ENCODE results near the gene TDG.

Gene TDG

DNA sequence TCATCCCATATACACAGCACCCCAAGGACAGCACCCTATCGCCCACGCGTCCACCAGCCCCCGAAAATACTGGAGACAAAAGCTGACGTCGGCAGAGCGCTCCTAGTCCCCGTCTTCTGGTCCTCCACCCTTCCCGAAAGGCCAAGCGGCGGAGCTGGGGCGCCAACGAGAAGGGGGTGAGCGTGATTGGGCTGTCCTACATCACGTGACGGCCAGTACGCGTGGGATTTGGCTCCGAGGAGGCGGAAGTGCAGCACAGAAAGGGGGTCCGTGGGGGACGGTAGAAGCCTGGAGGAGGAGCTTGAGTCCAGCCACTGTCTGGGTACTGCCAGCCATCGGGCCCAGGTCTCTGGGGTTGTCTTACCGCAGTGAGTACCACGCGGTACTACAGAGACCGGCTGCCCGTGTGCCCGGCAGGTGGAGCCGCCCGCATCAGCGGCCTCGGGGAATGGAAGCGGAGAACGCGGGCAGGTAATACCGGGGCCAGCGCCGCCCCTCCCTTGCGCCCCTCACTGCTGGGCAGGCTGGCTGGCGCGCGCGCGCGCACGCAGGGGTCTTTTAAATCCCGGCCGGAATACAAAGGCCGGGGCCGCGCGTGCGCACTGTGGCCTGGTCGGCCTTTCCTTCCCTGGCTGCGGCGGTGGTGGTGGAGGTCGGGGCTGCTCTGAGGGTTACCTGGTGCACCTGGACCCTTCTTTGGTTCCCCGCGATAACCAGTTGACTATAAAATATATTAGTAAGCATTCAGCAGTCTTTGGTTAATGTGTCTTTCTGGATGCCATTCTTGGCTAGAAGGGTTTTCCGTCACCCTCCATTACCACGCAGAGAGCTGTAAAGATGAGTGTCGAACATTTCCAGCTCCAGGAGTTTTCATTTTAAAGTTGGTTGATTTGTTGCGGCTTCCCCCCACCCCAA, at the start of gene TDG:
TDG (plus strand) TSS at position 283 of the 915 bp plus-strand sequence; CDS start at position 449, 166 bp downstream.
- peak; percentile 99 for DNase-seq

DNA sequence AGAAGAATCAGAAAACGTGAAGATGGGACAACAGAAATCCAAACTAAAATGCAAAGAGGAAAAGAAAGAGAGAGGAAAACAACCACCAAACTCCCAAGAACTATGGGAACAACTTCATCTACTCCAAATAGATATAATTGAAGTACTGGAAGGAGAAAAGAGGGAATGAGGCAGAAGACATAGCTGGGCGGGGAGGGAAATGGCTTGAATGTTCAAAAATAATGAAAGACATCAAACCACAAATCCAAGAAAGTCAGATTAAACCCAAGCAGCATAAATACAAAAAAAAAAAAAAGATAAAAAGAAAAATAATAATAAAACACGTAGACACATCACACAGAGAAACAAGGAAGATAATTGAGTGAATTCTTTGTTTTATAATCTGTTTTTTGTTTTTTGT, 47.8 kb upstream of the TDG start:
- no peak for DNase-seq

DNA sequence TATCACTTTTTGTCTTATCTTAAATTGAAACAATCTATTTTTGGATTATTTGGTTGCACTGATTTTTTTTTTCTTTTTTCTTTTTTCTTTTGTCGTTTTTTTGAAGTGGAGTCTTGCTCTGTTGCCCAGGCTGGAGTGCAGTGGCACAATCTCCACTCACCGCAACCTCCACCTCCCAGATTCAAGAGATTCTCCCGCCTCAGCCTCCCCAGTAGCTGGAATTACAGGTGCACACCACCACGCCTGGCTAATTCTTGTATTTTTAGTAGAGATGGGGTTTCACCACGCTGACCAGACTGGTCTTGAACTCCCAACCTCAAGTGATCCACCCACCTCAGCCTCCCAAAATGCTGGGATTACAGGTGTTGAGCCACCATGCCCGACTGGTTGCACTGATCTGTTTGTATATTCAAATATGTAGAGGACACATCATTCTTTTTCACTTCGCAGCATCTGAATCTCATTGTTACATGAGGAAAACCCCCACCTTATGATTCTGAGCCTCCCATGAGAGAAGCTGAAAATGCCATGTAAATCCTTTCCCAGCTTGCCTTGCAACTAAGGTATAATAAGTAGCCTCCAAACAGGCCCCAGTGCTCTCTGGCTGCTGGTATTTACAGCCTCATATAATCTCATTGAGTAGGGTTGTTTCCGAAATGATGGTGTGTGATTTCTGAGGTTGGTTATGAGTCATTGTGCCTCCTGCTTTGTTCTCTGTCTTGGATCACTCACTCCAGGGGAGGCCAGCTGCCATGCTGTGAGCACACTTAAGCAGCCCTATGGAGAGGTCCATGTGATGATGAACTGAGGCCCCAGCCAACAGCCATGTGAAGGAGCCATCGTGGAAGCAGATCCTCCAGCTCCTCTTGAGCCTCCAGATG, 40.7 kb upstream of the TDG start:
- no peak for DNase-seq

DNA sequence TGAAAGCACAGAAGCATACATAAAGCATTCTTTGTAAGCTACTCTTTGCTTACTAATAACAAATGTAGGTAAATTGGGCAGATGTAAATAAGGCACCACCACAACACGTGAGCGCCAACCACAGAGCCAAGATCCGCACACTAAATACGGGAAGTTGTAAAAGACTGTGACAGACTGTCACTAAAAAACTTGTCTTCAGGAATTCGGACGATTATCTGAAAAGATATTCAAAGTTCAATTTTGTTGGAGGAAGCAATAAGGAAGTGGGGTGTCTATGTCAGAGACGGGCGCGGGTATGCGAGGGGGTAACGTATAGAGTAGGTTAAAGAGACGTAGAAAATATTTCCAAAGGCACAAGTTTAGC, 37.0 kb upstream of the TDG start:
- peak; percentile 67 for DNase-seq

DNA sequence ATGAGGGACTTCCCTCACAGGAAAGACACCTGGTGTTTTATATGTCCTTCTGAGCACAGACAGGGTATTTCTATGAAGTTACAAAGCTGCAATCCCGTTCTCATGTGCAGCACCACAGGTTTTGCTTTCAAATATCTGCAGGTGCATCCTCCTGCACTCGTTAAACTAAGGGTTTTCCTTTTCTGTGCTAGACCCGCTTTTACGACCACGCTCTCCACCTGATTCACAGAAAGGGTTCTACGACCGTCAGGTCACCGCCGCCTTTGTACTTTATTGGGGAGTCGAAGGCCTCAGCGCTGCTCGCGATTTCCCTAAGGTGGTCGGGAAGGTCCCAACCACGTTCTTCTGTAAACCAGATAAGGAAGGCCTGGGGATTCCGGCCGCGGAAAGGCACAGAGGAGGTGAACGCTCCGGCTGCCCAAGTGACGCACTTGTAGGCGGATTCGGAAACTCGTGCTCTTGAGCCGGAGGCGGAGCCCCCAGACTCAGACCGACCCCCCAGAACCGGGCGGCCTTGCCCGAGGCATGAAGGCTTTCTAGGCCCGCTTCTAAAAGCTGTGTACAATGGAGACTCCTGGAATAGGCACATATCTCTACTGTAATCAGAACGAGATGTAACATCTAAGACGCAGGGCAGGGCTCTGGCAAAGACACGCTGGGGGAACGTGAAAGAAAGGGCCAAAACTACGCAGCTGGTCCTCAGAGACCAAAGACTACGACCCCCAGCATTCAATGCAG, 36.5 kb upstream of the TDG start:
- DNase-seq = peak; percentile 95

DNA sequence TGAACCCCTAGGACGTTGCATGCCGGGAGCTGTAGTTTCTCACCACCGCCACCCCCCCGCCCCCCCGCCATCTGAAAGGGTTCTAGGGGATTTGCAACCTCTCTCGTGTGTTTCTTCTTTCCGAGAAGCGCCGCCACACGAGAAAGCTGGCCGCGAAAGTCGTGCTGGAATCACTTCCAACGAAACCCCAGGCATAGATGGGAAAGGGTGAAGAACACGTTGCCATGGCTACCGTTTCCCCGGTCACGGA, 36.0 kb upstream of the TDG start:
- DNase-seq = no peak

DNA sequence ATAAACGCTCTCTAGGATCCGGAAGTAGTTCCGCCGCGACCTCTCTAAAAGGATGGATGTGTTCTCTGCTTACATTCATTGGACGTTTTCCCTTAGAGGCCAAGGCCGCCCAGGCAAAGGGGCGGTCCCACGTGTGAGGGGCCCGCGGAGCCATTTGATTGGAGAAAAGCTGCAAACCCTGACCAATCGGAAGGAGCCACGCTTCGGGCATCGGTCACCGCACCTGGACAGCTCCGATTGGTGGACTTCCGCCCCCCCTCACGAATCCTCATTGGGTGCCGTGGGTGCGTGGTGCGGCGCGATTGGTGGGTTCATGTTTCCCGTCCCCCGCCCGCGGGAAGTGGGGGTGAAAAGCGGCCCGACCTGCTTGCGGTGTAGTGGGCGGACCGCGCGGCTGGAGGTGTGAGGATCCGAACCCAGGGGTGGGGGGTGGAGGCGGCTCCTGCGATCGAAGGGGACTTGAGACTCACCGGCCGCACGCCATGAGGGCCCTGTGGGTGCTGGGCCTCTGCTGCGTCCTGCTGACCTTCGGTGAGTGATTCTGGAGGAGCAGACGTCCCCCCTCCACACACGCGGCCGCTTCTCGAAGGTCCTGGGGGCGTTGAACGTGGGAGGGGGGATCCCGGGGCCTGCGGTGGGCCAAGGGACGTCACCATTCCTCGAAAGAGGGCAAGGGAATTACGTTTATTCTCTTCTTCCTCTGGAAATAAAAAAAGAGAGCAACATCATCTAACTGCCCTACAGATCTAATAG, 35.5 kb upstream of the TDG start, which contains the start of gene HSP90B1:
HSP90B1 (plus strand) TSS at position 377 of the 753 bp plus-strand sequence; CDS start at position 483, 106 bp downstream.
- DNase-seq = peak; percentile 100

DNA sequence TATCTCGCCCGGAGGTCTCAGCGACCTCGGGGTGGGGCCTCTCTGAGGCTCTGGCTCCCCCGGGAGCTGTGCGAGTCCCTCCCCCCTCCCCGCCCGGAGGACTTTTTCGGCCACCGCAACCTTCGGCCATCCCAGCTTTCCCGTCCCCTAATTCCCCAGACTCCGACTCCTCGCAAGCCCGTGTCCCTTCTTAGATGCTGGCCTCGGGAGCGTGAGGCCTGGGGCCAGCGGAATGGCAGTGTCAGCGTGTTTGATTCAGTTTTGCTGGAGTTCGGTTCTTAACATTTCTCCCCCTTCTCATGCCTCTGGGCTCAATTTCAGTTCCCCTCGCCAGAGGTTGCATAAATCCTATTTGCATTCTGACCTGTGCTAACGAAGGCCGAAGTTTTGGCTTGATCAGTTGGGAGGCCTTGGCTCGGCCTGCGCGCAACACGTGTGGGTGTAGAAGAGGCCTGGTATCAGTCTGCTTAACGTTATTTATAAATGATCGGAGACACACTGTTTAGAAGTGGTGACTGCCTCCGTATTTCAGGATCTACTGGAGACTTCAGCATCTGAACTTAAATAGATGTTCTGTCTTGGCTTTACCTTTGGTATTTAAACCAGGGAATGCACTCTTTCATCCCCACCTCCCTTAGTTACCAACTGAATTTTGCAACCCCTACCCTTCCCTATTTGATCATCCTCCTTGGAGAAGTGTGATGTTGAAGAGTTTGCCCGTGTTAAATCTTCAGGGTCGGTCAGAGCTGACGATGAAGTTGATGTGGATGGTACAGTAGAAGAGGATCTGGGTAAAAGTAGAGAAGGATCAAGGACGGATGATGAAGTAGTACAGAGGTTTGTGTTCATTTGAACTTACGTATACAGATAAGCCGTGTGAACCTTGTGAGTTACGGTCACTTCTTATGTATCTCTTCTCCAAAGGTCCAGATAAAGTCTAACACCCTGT, 34.6 kb upstream of the TDG start:
- DNase-seq = peak; percentile 44

DNA sequence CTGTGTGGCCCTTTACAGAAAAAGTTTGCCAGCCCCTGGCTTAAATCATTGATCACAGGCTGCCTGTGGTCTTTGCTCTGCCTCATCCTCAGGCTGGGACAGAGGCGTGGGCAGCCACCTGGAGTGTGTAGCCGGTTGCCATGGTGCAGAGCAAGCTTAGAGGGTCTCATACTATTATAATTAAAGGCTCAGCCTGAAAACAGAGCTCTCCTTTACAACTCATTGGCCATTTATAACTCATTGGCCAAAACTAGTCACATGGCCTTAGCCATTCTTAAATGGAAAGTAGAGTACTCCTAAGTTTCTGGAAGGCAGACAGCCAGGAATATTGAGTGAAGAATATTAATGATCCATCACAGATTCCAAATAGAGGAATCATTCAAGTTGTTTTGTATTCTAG, 32.4 kb upstream of the TDG start:
- DNase-seq = no peak

DNA sequence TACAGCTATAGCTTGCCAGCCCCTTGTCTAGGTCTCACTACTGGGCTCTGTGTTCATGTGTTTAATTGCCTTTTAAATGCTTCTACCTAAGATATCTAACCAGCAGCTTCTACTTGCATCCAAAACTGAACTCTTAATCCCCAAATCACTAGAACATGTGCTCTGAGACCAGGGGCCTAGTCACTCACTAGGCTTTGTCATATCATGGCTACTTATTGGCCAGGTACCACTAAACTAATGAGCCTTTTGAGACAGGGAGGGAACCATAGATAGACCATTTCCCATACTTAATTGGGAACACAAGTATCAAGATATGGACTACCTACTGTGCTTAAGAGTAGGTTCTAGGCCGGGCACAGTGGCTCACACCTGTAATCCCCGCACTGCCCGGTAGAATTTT, 29.0 kb upstream of the TDG start:
- DNase-seq = no peak

DNA sequence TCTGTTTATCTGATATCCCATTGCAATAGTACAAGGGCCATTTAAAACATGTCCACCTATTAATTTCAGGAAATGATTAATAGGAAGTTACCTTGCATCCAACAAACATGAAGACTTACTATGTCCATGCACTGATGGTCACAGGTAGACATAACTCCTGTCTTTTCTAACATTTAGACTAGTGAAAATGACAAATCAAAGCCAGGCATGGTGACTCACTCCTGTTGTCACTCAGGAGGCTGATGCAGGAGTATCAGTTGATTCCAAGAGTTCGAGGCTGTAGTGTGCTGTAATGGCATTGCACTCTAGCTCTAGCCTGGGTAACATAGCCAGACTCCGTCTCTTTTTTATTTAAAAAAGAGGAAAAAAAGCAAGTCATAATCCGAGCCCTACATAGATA, 20.7 kb upstream of the TDG start:
- no peak for DNase-seq

DNA sequence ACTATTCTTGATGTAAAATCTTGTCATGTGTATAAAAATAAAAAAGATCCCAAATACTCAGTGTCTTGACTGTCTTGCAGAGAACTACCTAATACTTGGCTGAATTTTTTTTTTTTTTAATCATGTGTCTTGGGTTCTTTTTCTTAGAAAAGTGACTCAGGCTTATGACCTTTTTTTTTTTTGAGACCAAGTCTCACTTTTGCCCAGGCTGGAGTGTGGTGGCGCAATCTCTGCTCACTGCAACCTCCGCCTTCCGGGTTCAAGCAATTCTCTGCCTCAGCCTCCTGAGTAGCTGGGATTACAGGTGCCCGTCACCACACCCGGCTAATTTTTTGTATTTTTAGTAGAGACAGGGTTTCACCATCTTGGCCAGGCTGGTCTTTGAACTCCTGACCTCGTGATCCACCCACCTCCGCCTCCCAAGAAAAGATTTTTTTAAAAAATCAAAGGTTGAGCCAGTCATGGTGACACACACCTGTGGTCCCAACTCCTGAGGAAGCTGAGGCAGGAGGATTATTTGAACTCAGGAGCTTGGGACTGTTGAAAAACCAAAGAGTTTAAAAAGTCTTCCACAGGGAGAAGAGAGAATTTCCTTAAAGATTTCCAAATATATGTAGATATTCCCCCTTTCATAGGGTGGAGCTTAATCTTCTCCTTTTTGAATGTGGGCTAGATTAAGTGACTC, 17.7 kb upstream of the TDG start:
- no peak for DNase-seq

DNA sequence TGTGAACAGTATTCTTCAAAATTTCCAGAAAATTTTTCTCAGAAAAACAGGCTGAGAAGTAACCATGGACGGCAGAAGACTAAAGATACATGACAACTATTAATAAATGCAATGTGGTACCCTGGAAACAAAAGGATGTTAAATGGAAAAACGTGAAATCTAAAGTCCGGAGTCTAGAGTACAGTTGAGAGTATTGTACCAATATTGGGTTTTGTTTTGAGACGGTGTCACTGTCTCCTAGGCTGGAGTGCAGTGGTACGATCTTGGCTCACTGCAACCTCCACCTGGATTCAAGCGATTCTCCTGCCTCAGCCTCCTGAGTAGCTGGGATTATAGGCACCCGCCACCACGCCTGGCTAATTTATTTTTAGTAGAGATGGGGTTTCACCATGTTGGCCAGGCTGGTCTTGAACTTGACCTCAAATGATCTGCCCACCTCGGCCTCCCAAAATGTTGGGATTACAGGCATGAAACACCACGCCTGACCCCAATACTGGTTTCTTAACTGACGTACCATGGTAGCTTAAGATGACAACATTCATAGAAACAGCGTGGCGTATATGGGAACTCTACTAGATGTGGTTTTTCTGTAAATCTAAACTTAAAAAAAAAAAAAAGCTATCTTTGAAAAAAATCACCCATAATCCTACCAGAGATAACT, 16.8 kb upstream of the TDG start:
- no peak for DNase-seq

DNA sequence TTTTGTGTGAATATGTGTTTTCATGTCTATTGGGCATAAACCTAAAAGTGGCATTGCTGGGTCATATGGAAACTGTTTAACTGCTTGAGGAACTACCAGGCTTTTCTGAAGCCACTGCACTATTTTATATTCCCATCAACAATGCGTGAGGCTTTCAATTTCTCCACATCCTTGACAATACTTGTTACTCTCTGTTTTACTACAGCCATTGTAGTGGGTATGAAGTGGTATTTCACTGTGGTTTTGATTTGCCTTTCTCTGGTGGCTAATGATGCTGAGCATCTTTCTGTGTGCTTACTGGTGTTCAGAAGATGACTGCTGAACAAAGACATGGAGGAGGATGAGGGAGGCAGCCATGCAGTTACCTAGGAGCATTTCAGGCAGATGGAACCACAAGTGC, 13.2 kb upstream of the TDG start:
- DNase-seq = no peak

DNA sequence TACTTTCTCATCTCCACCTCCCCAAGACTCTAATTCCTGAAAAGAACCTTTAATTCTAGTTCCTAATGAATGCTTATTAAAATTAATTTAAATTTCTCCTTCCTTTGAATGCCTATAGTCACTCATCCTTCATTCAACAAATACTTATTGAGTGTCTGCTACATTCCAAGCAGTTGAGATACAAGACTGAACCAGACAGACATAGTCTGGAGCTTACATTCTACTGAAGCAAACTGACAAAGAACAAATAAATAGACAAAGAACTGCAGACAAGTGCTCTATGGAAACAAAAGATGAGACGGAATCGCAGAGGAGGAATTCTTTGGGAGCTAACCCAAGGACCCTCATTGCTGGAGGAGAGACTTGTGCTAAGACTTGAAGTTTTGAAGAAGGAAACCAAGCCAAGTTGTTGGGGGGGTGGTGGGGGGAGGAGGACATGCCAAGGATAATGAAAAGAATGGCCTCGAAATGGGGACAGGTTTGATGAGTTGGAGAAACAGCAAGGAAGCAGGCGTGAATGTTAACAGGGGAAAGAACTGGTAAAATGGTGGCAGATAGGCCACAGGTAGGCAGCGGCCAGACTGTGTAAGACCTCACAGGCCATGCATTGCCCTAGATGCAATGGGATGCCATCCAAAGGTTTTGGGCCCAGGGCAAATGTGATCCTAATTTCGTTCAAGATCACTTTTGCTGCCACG, 9.7 kb upstream of the TDG start:
- no peak for DNase-seq

DNA sequence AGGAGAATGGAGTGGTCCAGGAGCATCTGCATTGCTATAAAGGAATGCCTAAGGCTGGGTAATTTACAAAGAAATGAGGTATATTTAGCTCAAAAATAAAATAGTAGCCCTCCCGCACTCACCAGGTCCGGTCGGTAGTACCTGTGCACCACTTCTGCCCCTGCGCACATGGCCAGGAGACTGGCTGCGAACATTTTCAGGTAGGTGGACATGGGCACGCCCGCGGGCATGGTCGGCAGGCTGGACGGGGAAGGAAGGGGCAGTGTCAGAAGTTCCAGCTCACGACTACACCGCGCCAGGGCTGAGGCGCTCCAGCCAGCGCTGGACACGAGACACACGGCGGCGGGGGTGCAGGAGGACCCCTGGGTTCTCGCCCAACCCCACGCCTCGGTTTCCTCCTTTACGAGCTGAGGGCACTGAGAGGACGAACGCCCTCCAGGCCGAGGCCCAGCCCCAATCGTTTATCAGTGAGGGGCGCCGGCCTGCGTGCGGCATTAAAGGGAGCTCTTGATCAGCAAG, 9.1 kb upstream of the TDG start:
- DNase-seq = no peak

DNA sequence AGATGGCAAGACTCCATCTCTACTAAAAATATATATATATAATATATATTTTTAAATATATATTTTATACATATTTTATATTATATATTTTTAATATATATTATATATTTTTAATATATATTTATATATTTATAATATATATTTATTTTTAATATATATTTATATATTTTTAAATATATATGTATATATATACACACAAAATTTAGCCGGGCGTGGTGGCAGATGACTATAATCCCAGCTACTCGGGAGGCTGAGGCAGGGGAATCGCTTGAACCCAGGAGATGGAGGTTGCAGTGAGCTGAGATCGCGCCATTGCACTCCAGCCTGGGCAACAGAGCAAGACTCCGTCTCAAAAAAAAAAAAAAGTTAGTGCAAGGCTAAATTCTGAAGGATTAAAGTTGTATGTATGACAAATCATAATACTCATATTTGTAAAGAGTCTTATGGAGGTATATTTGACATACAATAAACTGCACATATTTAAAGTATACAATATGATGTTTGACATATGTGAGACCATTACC, 7.7 kb upstream of the TDG start:
- no peak for DNase-seq

DNA sequence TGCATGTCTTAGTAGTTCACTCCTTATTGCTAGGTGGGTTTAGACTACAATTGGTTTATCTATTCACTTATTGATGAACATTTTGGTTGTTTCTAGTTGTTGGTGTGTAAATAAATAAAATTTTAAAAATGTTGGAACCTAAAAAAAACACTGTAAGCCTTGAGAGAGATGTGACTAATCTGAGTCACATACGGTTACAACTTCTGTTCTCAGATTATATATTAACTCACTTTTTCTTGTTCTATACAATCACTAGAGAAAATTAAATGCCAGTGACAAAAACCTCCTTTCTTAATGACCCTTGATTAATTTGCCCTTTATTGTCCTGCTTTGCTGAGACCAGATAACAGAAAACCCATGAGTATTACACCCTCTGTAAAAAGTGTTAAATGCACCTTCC, 7.1 kb upstream of the TDG start:
- no peak for DNase-seq

DNA sequence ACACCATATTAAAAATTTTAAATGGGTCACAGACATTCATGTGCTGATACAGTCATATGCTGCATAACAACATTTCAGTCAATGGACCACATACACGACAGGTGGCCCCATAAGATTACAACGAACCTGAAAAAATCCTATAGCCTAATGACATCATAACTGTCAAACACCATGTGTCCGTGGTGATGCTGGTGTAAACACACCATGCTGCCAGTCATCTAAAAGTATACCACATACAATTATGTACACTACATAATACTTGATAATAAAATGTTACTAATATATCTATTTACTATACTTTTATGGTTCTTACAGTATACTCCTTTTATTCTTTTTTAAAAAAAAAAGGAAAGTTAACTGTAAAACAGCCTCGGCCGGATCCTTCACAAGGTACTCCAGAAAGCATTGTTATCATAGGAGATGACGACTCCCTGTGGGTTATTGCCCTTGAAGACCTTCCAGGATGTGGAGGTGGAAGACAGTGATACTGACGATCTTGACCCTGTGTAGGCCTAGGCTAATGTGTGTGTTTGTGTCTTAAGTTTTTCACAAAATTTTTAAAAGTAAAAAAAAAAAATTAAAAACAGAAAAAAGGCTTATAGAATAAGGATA, 5.0 kb upstream of the TDG start:
- DNase-seq = peak; percentile 50

Measured in hematopoietic multipotent progenitor cell treated with erythropoietin and hydrocortisone succinate and interleukin-3 and kit ligand, for 8 days (in vitro differentiated cells).